SU-DHL-6 (cell line): Measurements from ENCODE around the gene ITFG1.

Source experiments
- CTCF ChIP-seq: fragments of 200-600 bp; sonication (generic); IDR thresholded peaks from one replicate; pipeline ENCODE4 v1.5.1; 2017; ENCODE audit warnings: antibody characterized with exemption, mild to moderate bottlenecking, low read length, moderate library complexity; ENCODE audit not compliant: insufficient read depth, poor library complexity, severe bottlenecking
- EZH2phosphoT487 ChIP-seq: fragments of 200-600 bp; sonication (generic), shearing (Covaris generic); conservative IDR thresholded peaks from 2 replicates; pipeline ENCODE4 v1.6.1; 2018; ENCODE audit warnings: mild to moderate bottlenecking, antibody characterized with exemption, low read length, moderate library complexity, mixed read lengths

- no peak for TF ChIP-seq EZH2phosphoT487
- TF ChIP-seq CTCF, result no peak
These were observed 351.5 kb downstream of the ITFG1 start for GRCh38 chr16:47109361-47109760.
